ENCODE measurements around the gene MFSD8.
"Not testable (repeated sequence)": the region's sequence is repeated elsewhere in the genome, so short reads cannot be mapped to it uniquely, and the experiment has no call there.

MFSD8 gene

GRCh38 chr4:127936974-127937373, 28.0 kb downstream of the MFSD8 start:
- DNase-seq (ENCODE audit: low spot score) = peak; percentile 11

- DNase-seq (ENCODE audit: low spot score) = not testable (repeated sequence)
Measured at GRCh38 chr4:127931836-127932235, 33.1 kb downstream of the MFSD8 start.

- no peak for DNase-seq (ENCODE audit: low spot score)
Measured at GRCh38 chr4:127930175-127930574, 34.8 kb downstream of the MFSD8 start.

- DNase-seq (ENCODE audit: low spot score) = not testable (repeated sequence)
Measured at GRCh38 chr4:127925720-127926119, 39.3 kb downstream of the MFSD8 start.

GRCh38 chr4:127922226-127922625, 42.7 kb downstream of the MFSD8 start:
- no peak for DNase-seq (ENCODE audit: low spot score)

GRCh38 chr4:127920521-127920920, 44.5 kb downstream of the MFSD8 start:
- no peak for DNase-seq (ENCODE audit: low spot score)

- no peak for DNase-seq (ENCODE audit: low spot score)
Measured at GRCh38 chr4:127917151-127917550, 47.8 kb downstream of the MFSD8 start.

- no peak for DNase-seq (ENCODE audit: low spot score)
Measured at GRCh38 chr4:127916512-127916911, 48.5 kb downstream of the MFSD8 start.

- DNase-seq (ENCODE audit: low spot score) = no peak
Measured at GRCh38 chr4:127905029-127905428, 59.9 kb downstream of the MFSD8 start.

- DNase-seq (ENCODE audit: low spot score) = not testable (repeated sequence)
Measured at GRCh38 chr4:127899682-127900081, 65.3 kb downstream of the MFSD8 start.

- DNase-seq (ENCODE audit: low spot score) = no peak
Measured at GRCh38 chr4:127896528-127896927, 68.4 kb downstream of the MFSD8 start.

GRCh38 chr4:127896069-127896468, 68.9 kb downstream of the MFSD8 start:
- no peak for DNase-seq (ENCODE audit: low spot score)

- DNase-seq (ENCODE audit: low spot score) = no peak
Measured at GRCh38 chr4:127889903-127890302, 75.1 kb downstream of the MFSD8 start.

GRCh38 chr4:127888559-127888958, 76.4 kb downstream of the MFSD8 start:
- no peak for DNase-seq (ENCODE audit: low spot score)

GRCh38 chr4:127881563-127881864, 83.5 kb downstream of the MFSD8 start:
- no peak for DNase-seq (ENCODE audit: low spot score)

- DNase-seq (ENCODE audit: low spot score) = peak; percentile 96
Measured at GRCh38 chr4:127880763-127881562, 84.0 kb downstream of the MFSD8 start, which contains the start of gene PLK4. TSS of gene PLK4 (plus strand) at chr4:127880893. CDS start at chr4:127881135, 242 bp downstream.

GRCh38 chr4:127875791-127876190, 89.2 kb downstream of the MFSD8 start:
- DNase-seq (ENCODE audit: low spot score) = no peak

- peak; percentile 48 for DNase-seq (ENCODE audit: low spot score)
Measured at GRCh38 chr4:127870688-127871087, 94.3 kb downstream of the MFSD8 start.

- DNase-seq (ENCODE audit: low spot score) = no peak
Measured at GRCh38 chr4:127870281-127870680, 94.7 kb downstream of the MFSD8 start.

- DNase-seq (ENCODE audit: low spot score) = no peak
Measured at GRCh38 chr4:127868196-127868595, 96.8 kb downstream of the MFSD8 start.

Measured in AG08396 (cell line).